A549 (cell line): ENCODE results near the gene ETF1. TPM values are rescaled to one million over a fixed set of nuclear protein-coding genes. Genes with fewer than 3 reads are reported as not detected.

ENCODE experiments used
- ATAC-seq, 2 experiments: fragments of 200-7000 bp in 1 of 2; fragments of >200 bp in 1 of 2; cut with Nextera tagmentation in 1 of 2; cut with Tn5 transposase in 1 of 2; 3 replicates each; pipeline versions ENCODE4 v1.8.0 to v1.9.1; 2018 to 2020; ENCODE audit warnings: mild to moderate bottlenecking in 1 of 2, moderate library complexity in 1 of 2
- CTCF ChIA-PET: fragments of 300-600 bp; sonication (Branson Sonifier 250); formaldehyde crosslinking; extraction: SDS; loops from one replicate; lab custom pipeline; 2021; ENCODE audit warnings: antibody characterized with exemption, inconsistent platforms; lab: Yijun Ruan, JAX
- POLR2A ChIA-PET: fragments of 350-600 bp; formaldehyde crosslinking; extraction: SDS; loops from one replicate; lab custom pipeline; 2021; ENCODE audit warnings: antibody characterized with exemption, inconsistent platforms; lab: Yijun Ruan, JAX
- DNase-seq, 2 experiments: peaks; one replicate each; pipeline versions ENCODE4 v3.0.0 to v3.0.0-alpha.2; 2011 to 2016; ENCODE audit warnings: low read depth in 1 of 2, low spot score in 1 of 2
- FAIRE-seq: peaks from 2 replicates; lab custom pipeline; 2011; peaks lifted over from hg19 to GRCh38; lab: Jason Lieb, UNC
- H3K27ac ChIP-seq, 2 experiments: fragments of >200 bp; sonication (Bioruptor Twin); formaldehyde crosslinking; 3 replicates each; pipeline ENCODE4 v1.5.1; 2016 to 2017
- H3K4me1 ChIP-seq: fragments of >200 bp; sonication (Bioruptor Twin); formaldehyde crosslinking; 3 replicates; pipeline ENCODE4 v1.6.1; 2016
- H3K4me2 ChIP-seq: fragments of >200 bp; sonication (Bioruptor Twin); formaldehyde crosslinking; 3 replicates; pipeline ENCODE4 v1.6.1; 2016
- H3K4me3 ChIP-seq: fragments of >200 bp; sonication (Bioruptor Twin); formaldehyde crosslinking; 3 replicates; pipeline ENCODE4 v1.5.1; 2016
- H3K9me3 ChIP-seq: fragments of >200 bp; sonication (Bioruptor Twin); formaldehyde crosslinking; 3 replicates; pipeline ENCODE4 v1.6.1; 2016
- BCL3 ChIP-seq: fragments of >200 bp; sonication (Bioruptor Twin); formaldehyde crosslinking; IDR thresholded peaks from 3 replicates; pipeline ENCODE4 v1.6.1; 2016
- BHLHE40 ChIP-seq: IDR thresholded peaks from 2 replicates; pipeline ENCODE4 v1.6.1; 2012; ENCODE audit warnings: low read depth, low read length, inconsistent platforms
- CBX2 ChIP-seq: fragments of 200-600 bp; sonication (generic); IDR thresholded peaks from 2 replicates; pipeline ENCODE4 v1.6.1; 2016; ENCODE audit warnings: low read depth, mild to moderate bottlenecking, borderline replicate concordance
- CEBPB ChIP-seq, 2 experiments: fragments of >200 bp in 1 of 2; sonication (Bioruptor Twin) in 1 of 2; formaldehyde crosslinking in 1 of 2; IDR thresholded peaks; 2 replicates each; pipeline ENCODE4 v1.6.1; 2012 to 2016
- CHD2 ChIP-seq: fragments of 150-350 bp; IDR thresholded peaks from 2 replicates; pipeline ENCODE4 v1.6.1; 2014; ENCODE audit warnings: low read length; ENCODE audit not compliant: partially characterized antibody
- ESRRA ChIP-seq: fragments of 150-350 bp; IDR thresholded peaks from 2 replicates; pipeline ENCODE4 v1.6.1; 2014; ENCODE audit warnings: mild to moderate bottlenecking, low read length, borderline replicate concordance
- FOSB ChIP-seq: fragments of 250-450 bp; sonication (Bioruptor Pico); IDR thresholded peaks from 2 replicates; pipeline ENCODE4 v1.5.0; 2020; ENCODE audit warnings: mild to moderate bottlenecking, moderate library complexity
- FOSL2 ChIP-seq, 2 experiments: fragments of 450-650 bp in 1 of 2; fragments of >200 bp in 1 of 2; sonication (Bioruptor Twin) in 1 of 2; formaldehyde crosslinking; IDR thresholded peaks; 2 replicates each; pipeline versions ENCODE4 v1.5.0 to v1.6.1; 2016 to 2020; ENCODE audit warnings: mild to moderate bottlenecking in 1 of 2, moderate library complexity in 1 of 2
- FOXS1 ChIP-seq: fragments of 250-450 bp; sonication (Bioruptor Pico); IDR thresholded peaks from 2 replicates; pipeline ENCODE4 v1.5.0; 2020; ENCODE audit warnings: mild to moderate bottlenecking, moderate library complexity
- GATA3 ChIP-seq: IDR thresholded peaks from 2 replicates; pipeline ENCODE4 v1.6.1; 2012; ENCODE audit warnings: borderline replicate concordance
- JUN ChIP-seq, 2 experiments: fragments of >200 bp; sonication (Bioruptor Twin); formaldehyde crosslinking; IDR thresholded peaks; 2 replicates in 1 of 2; 3 replicates in 1 of 2; pipeline ENCODE4 v1.6.1; 2016 to 2017
- KDM5A ChIP-seq: fragments of 200-600 bp; sonication (generic); IDR thresholded peaks from 2 replicates; pipeline ENCODE4 v1.6.1; 2016; ENCODE audit warnings: antibody characterized with exemption, mild to moderate bottlenecking
- MAX ChIP-seq: IDR thresholded peaks from 2 replicates; pipeline ENCODE4 v1.6.1; 2012
- MAZ ChIP-seq: fragments of 150-350 bp; IDR thresholded peaks from 2 replicates; pipeline ENCODE4 v1.6.1; 2014; ENCODE audit warnings: antibody characterized with exemption, low read depth, low read length, borderline replicate concordance
- MYC ChIP-seq: IDR thresholded peaks from 2 replicates; pipeline ENCODE4 v1.6.1; 2012; ENCODE audit warnings: mild to moderate bottlenecking, inconsistent platforms, low read length, improper control_type of control experiment, borderline replicate concordance
- PBX3 ChIP-seq: IDR thresholded peaks from 2 replicates; pipeline ENCODE4 v1.6.1; 2012
- PHF8 ChIP-seq: fragments of 200-600 bp; sonication (generic); IDR thresholded peaks from 2 replicates; pipeline ENCODE4 v1.6.1; 2016; ENCODE audit warnings: low read depth, mild to moderate bottlenecking, antibody characterized with exemption, moderate library complexity, borderline replicate concordance
- POLR2A ChIP-seq: IDR thresholded peaks from 2 replicates; pipeline ENCODE4 v1.6.1; 2012; ENCODE audit warnings: mild to moderate bottlenecking, low read length
- POLR2AphosphoS2 ChIP-seq: conservative IDR thresholded peaks from 2 replicates; pipeline ENCODE4 v1.6.1; 2012; ENCODE audit warnings: low read length, improper control_type of control experiment, inconsistent platforms
- RAD21 ChIP-seq, 2 experiments: fragments of >200 bp in 1 of 2; sonication (Bioruptor Twin) in 1 of 2; formaldehyde crosslinking in 1 of 2; IDR thresholded peaks in 1 of 2; conservative IDR thresholded peaks in 1 of 2; 2 replicates in 1 of 2; 3 replicates in 1 of 2; pipeline ENCODE4 v1.6.1; 2012 to 2018; ENCODE audit warnings: inconsistent platforms in 1 of 2
- REST ChIP-seq: fragments of 200-600 bp; sonication (generic); IDR thresholded peaks from 2 replicates; pipeline ENCODE4 v1.6.1; 2016; ENCODE audit warnings: antibody characterized with exemption, mild to moderate bottlenecking, moderate library complexity
- RFX5 ChIP-seq: fragments of 450-650 bp; IDR thresholded peaks from 2 replicates; pipeline ENCODE4 v1.7.1; 2014; ENCODE audit warnings: antibody characterized with exemption, mild to moderate bottlenecking, moderate library complexity
- RNF2 ChIP-seq: fragments of 200-600 bp; sonication (generic); IDR thresholded peaks from 2 replicates; pipeline ENCODE4 v1.6.1; 2016; ENCODE audit warnings: low read depth, mild to moderate bottlenecking, antibody characterized with exemption, moderate library complexity, borderline replicate concordance
- TFCP2L1 ChIP-seq: fragments of 250-450 bp; sonication (Bioruptor Pico); IDR thresholded peaks from 2 replicates; pipeline ENCODE4 v1.5.0; 2021; ENCODE audit warnings: mild to moderate bottlenecking
- USF2 ChIP-seq: fragments of 450-650 bp; IDR thresholded peaks from 2 replicates; pipeline ENCODE4 v1.6.1; 2014; ENCODE audit warnings: antibody characterized with exemption
- ZC3H11A ChIP-seq: fragments of 450-650 bp; IDR thresholded peaks from 2 replicates; pipeline ENCODE4 v1.6.1; 2014; ENCODE audit warnings: antibody characterized with exemption, mild to moderate bottlenecking
- ZNF302 ChIP-seq: fragments of 250-450 bp; sonication (Bioruptor Pico); IDR thresholded peaks from 2 replicates; pipeline ENCODE4 v1.9.0; 2021; ENCODE audit warnings: inconsistent platforms, mild to moderate bottlenecking, moderate library complexity
- ZSCAN20 ChIP-seq: fragments of 250-450 bp; sonication (Bioruptor Pico); IDR thresholded peaks from 2 replicates; pipeline ENCODE4 v1.8.0; 2022; ENCODE audit warnings: mild to moderate bottlenecking, moderate library complexity
- WGBS: methylation state at CpG from one replicate; pipeline ENCODE4 v1.1.6; 2017; ENCODE audit errors: missing lambda C conversion rate; 5-methylcytosine and 5-hydroxymethylcytosine counted together
- polyA minus RNA-seq: library from RNA; depleted of rRNA, polyadenylated mRNA; stranded (reverse); fragments of >200 nt; gene quantifications from 2 replicates; pipeline ENCODE4 v1.2.3, GENCODE V29; 2011; rRNA and poly(A)+ RNA removed
- polyA plus RNA-seq, 4 experiments: library from polyadenylated mRNA; depleted of rRNA in 3 of 4; stranded (reverse); fragments of >200 nt; fragmentation: RNase III in 1 of 4; extraction: RNeasy Plus Mini Kit Qiagen cat#74134 plus additional on column Dnase treatment in 1 of 4; gene quantifications; 2 replicates in 3 of 4; 3 replicates in 1 of 4; pipeline ENCODE4 v1.2.3, GENCODE V29; 2011 to 2017

The ETF1 gene
- polyA plus RNA-seq (2011; rRNA removed) (140 and 161 TPM in 2 replicates), polyA plus RNA-seq (2017; fragmentation: RNase III; extraction: RNeasy Plus Mini Kit Qiagen cat#74134 plus additional on column Dnase treatment) (118 to 131 TPM (median 119 TPM) in 3 replicates), polyA minus RNA-seq (79.1 and 79.8 TPM in 2 replicates)
- 39.7 and 44.0 TPM in 2 replicates for polyA plus RNA-seq (2012; cell fraction: cytosol; rRNA removed)
- polyA plus RNA-seq (2012; cell fraction: nucleus; rRNA removed) = 18.3 and 23.4 TPM in 2 replicates

GRCh38 chr5:138542956-138543729, at the start of gene ETF1:
ETF1 (minus strand) TSS chr5:138543236; CDS start chr5:138542918, 318 bp downstream.
- Histone ChIP-seq H3K9me3 (no peaks in the 10 kb centered on the region), H3K4me3 (peak within 1 kb of the TSS; percentile 100), H3K4me2 (peak within 1 kb of the TSS; percentile 97), H3K27ac (peak within 1 kb of the TSS; percentile 93 to 98), H3K4me1 (peaks cover 47% of the 10 kb centered on the region)
- peak; percentile 83 to 92 for ATAC-seq
- DNase-seq = peak; percentile 96 to 99
- ChIA-PET POLR2A (interaction anchor here (0.7 to 2.5 kb wide), 18 partner anchors 9 to 330 kb away, joined by 3 to 21 read pairs (median 6); partner anchors contain the start of genes CDC23, EGR1, FAM53C and HSPA9), CTCF (interaction anchor here (0.5 to 1.9 kb wide), 7 partner anchors 9 to 207 kb away, joined by 3 to 6 read pairs (median 4); no protein-coding TSS in a partner anchor)
- no peak for FAIRE-seq
- TF ChIP-seq PHF8 = peak; percentile 94
- no peak; the same call in 1 of the 2 replicates for TF ChIP-seq MYC
- TF ChIP-seq ZSCAN20 = no peak
- no peak for TF ChIP-seq ZNF302 (CRISPR knock-in tag)
- no peak for TF ChIP-seq RNF2
- peak; percentile 82; the same call in 1 of the 3 replicates for TF ChIP-seq BCL3
- TF ChIP-seq POLR2AphosphoS2 = no peak
- no peak for TF ChIP-seq PBX3
- TF ChIP-seq CBX2 = no peak
- TF ChIP-seq ZC3H11A = no peak
- TF ChIP-seq REST = peak; percentile 92
- TF ChIP-seq POLR2A = peak; percentile 76
- TF ChIP-seq FOXS1 = no peak
- TF ChIP-seq RFX5 = peak; percentile 78
- TF ChIP-seq RAD21 (conservative IDR thresholded peaks at IDR 0.05 in 1 of 2, IDR thresholded peaks at IDR 0.05 in 1 of 2) = no peak
- TF ChIP-seq KDM5A = peak; percentile 6; the same call in 1 of the 2 replicates
- TF ChIP-seq BHLHE40 = no peak
- TF ChIP-seq MAX = peak; percentile 92
- TF ChIP-seq ESRRA = no peak
- TF ChIP-seq MAZ = peak; percentile 92
- TF ChIP-seq GATA3 = peak; percentile 61; the same call in 1 of the 2 replicates
- peak; percentile 46; the same call in 1 of the 2 replicates for TF ChIP-seq TFCP2L1 (CRISPR knock-in tag)
- TF ChIP-seq JUN (IDR thresholded peaks at IDR 0.05) = peak; percentile 87 to 94
- peak; percentile 94 for TF ChIP-seq CHD2
- peak; percentile 97 to 99 for TF ChIP-seq CEBPB (IDR thresholded peaks at IDR 0.05)
- TF ChIP-seq FOSB (CRISPR knock-in tag) = no peak
- no peak for TF ChIP-seq FOSL2 (IDR thresholded peaks at IDR 0.05)
- peak; percentile 49; the same call in 1 of the 2 replicates for TF ChIP-seq FOSL2 (CRISPR knock-in tag; IDR thresholded peaks at IDR 0.05)
- peak; percentile 88 for TF ChIP-seq USF2
- 2% methylated on average over 55 of the region's 70 CpGs for WGBS
